ENCODE measurements around the gene TPRA1. TPM values are rescaled to one million over a fixed set of nuclear protein-coding genes. Genes with fewer than 3 reads are reported as not detected.
A peak's percentile ranks its signal among the peaks of the same experiment; 100 is the strongest.

TPRA1 gene
- total RNA-seq, 2 experiments from 2014 or later, result 7.5 to 7.8 TPM

- intact Hi-C loops (cut with DNase I, micrococcal nuclease), result no loop called here
- Histone ChIP-seq H3K27me3 (ENCODE audit: control insufficient read depth in 1 of 2, insufficient read depth in 2 of 2, low read length in 2 of 2) (no peaks in the 10 kb centered on the region), H3K27ac (ENCODE audit: low read depth in 1 of 2, low read length in 2 of 2) (no peak overlapping the region), H3K4me1 (ENCODE audit: insufficient read depth, low read length) (peaks cover 35% of the 10 kb centered on the region), H3K36me3 (ENCODE audit: insufficient read depth, low read length) (peaks cover 2% of the 10 kb centered on the region), H3K9me3 (ENCODE audit: control insufficient read depth in 1 of 2, insufficient read depth in 1 of 2, low read length in 2 of 2) (no peaks in the 10 kb centered on the region), H3K4me3 (ENCODE audit: low read length) (no peak overlapping the region)
- H3K4me3 Mint-ChIP-seq, result peak overlapping the region; percentile 62
- CTCF ChIA-PET, result interaction anchor here (1.7 to 2.1 kb wide), 2 partner anchors 10 kb away, joined by 6 to 8 read pairs; no protein-coding TSS in a partner anchor
- ATAC-seq (ENCODE audit: poor library complexity), result no peak
- H3K4me1 Mint-ChIP-seq (ENCODE audit: low read depth), result peaks cover 54% of the 10 kb centered on the region
- no peak for TF ChIP-seq CTCF (IDR thresholded peaks at IDR 0.05)
- no peaks in the 10 kb centered on the region for H3K27me3 Mint-ChIP-seq
- peak overlapping the region; percentile 38 for H3K27ac Mint-ChIP-seq
- POLR2A ChIA-PET, result no interaction called here
- H3K36me3 Mint-ChIP-seq (ENCODE audit: low read depth), result no peaks in the 10 kb centered on the region
- no peaks in the 10 kb centered on the region for H3K9me3 Mint-ChIP-seq
- no peak for DNase-seq
Measured at GRCh38 chr3:127584734-127585133, 5.8 kb downstream of the TPRA1 start.

GRCh38 chr3:127580327-127581060, 10.0 kb downstream of the TPRA1 start:
- H3K9me3 ChIP-seq (ENCODE audit: control insufficient read depth in 1 of 2, insufficient read depth in 1 of 2, low read length in 2 of 2), result no peaks in the 10 kb centered on the region
- H3K4me1 ChIP-seq (ENCODE audit: insufficient read depth, low read length), result peaks cover 14% of the 10 kb centered on the region
- peaks cover 7% of the 10 kb centered on the region for H3K36me3 ChIP-seq (ENCODE audit: insufficient read depth, low read length)
- Mint-ChIP-seq H3K4me1 (ENCODE audit: low read depth) (peaks cover 32% of the 10 kb centered on the region), H3K27me3 (no peaks in the 10 kb centered on the region), H3K9me3 (no peaks in the 10 kb centered on the region), H3K27ac (no peak overlapping the region), H3K36me3 (ENCODE audit: low read depth) (peaks cover 7% of the 10 kb centered on the region), H3K4me3 (no peak overlapping the region)
- ATAC-seq (ENCODE audit: poor library complexity), result no peak
- POLR2A ChIA-PET, result no interaction called here
- no peak for DNase-seq
- TF ChIP-seq CTCF (IDR thresholded peaks at IDR 0.05), result no peak
- intact Hi-C loops (cut with DNase I, micrococcal nuclease), result no loop called here
- H3K27ac ChIP-seq (ENCODE audit: low read depth in 1 of 2, low read length in 2 of 2), result no peak overlapping the region
- no peaks in the 10 kb centered on the region for H3K27me3 ChIP-seq (ENCODE audit: control insufficient read depth in 1 of 2, insufficient read depth in 2 of 2, low read length in 2 of 2)
- no peak overlapping the region for H3K4me3 ChIP-seq (ENCODE audit: low read length)
- CTCF ChIA-PET, result no interaction called here

- no peak overlapping the region for H3K4me3 ChIP-seq (ENCODE audit: low read length)
- H3K27me3 ChIP-seq (ENCODE audit: control insufficient read depth in 1 of 2, insufficient read depth in 2 of 2, low read length in 2 of 2), result no peaks in the 10 kb centered on the region
- H3K9me3 Mint-ChIP-seq, result no peaks in the 10 kb centered on the region
- intact Hi-C loops (cut with DNase I, micrococcal nuclease), result loop anchor here (5.0 kb wide), 3 partner anchors 48 to 1028 kb away; partner anchors contain the start of genes PODXL2 (in 1 of the 2) and SEC61A1 (in 1 of the 2)
- peaks cover 28% of the 10 kb centered on the region for H3K4me1 Mint-ChIP-seq (ENCODE audit: low read depth)
- H3K9me3 ChIP-seq (ENCODE audit: control insufficient read depth in 1 of 2, insufficient read depth in 1 of 2, low read length in 2 of 2), result no peaks in the 10 kb centered on the region
- peaks cover 22% of the 10 kb centered on the region for H3K4me1 ChIP-seq (ENCODE audit: insufficient read depth, low read length)
- peaks cover 14% of the 10 kb centered on the region for H3K36me3 Mint-ChIP-seq (ENCODE audit: low read depth)
- H3K36me3 ChIP-seq (ENCODE audit: insufficient read depth, low read length), result peaks cover 13% of the 10 kb centered on the region
- no peak for TF ChIP-seq CTCF (IDR thresholded peaks at IDR 0.05)
- ATAC-seq (ENCODE audit: poor library complexity) (no peak), DNase-seq (no peak)
- H3K27ac ChIP-seq (ENCODE audit: low read depth in 1 of 2, low read length in 2 of 2), result no peak overlapping the region
- no peak overlapping the region for H3K4me3 Mint-ChIP-seq
- ChIA-PET POLR2A (no interaction called here), CTCF (no interaction called here)
- peak overlapping the region; percentile 44 for H3K27ac Mint-ChIP-seq
- no peaks in the 10 kb centered on the region for H3K27me3 Mint-ChIP-seq
Measured at GRCh38 chr3:127578802-127579201, 11.7 kb downstream of the TPRA1 start.

All from CD4-positive, alpha-beta T cell (primary cell).